ENCODE results near the gene SDC3.

Gene SDC3

DNA sequence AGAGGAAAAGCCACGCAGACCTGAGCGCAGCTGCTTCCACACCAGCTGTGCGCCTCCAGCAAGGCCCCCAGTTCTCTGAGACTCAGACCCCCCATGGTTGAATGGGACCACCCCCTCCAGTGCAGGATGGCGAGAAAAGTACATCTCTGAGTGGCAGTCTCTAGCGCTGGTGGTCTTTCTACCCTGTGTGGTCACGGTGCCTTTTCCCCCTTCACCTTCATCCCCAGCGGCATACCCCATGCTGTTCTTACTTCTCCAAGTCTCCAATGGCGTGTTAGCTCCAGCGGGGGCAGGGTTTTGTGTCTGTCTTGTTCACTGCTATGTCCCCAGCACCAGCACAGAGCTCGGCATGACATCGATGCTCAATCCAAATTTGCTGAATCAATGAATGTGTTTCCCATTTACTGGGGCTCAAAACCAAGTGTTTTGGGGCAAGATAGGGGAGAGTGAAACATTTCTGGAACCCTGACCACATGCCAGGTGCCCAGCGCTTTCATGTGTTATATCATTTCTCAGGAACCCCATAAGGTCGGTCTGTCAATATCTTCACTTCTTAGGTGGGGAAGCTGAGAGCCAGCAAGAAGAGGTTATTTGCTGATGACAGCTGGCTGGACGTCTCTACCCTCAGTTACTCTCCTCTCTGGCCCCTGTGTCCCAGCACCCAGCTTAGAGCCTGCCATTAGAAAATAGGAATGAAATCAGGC is 959 bp upstream of the SDC3 start:
- peak overlapping the region; percentile 59 for H3K4me3 ChIP-seq (ENCODE audit: low read depth, low read length)
- TF ChIP-seq, protein P1, sequence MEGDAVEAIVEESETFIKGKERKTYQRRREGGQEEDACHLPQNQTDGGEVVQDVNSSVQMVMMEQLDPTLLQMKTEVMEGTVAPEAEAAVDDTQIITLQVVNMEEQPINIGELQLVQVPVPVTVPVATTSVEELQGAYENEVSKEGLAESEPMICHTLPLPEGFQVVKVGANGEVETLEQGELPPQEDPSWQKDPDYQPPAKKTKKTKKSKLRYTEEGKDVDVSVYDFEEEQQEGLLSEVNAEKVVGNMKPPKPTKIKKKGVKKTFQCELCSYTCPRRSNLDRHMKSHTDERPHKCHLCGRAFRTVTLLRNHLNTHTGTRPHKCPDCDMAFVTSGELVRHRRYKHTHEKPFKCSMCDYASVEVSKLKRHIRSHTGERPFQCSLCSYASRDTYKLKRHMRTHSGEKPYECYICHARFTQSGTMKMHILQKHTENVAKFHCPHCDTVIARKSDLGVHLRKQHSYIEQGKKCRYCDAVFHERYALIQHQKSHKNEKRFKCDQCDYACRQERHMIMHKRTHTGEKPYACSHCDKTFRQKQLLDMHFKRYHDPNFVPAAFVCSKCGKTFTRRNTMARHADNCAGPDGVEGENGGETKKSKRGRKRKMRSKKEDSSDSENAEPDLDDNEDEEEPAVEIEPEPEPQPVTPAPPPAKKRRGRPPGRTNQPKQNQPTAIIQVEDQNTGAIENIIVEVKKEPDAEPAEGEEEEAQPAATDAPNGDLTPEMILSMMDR (IDR thresholded peaks at IDR 0.05; ENCODE audit: control insufficient read depth, extremely low read depth, insufficient read depth) = no peak
- no peak for DNase-seq (ENCODE audit: low read depth)

DNA sequence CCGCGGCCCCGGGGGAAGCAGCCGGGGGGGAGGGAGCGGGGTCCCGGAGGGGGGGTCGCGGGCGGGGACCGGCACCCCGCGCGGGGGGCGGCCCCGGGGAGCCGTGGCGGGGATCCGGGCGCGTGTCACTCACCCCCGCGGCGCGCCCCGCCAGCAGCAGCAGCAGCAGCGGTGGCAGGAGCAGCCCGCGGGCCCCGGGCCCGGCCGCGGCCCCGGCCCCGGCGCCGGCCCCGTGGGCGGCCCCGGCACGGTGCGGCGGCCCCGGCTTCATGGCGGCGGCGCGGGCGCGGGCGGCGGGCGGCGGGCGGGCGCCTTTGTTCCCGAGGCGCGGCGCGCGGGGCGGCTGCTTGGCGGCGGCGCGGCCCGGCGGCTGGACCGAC is 252 bp downstream of the SDC3 start:
- DNase-seq (ENCODE audit: low read depth) = no peak
- TF ChIP-seq, protein P1 (IDR thresholded peaks at IDR 0.05; ENCODE audit: control insufficient read depth, extremely low read depth, insufficient read depth) = no peak
- peak overlapping the region; percentile 52 for H3K4me3 ChIP-seq (ENCODE audit: low read depth, low read length)

DNA sequence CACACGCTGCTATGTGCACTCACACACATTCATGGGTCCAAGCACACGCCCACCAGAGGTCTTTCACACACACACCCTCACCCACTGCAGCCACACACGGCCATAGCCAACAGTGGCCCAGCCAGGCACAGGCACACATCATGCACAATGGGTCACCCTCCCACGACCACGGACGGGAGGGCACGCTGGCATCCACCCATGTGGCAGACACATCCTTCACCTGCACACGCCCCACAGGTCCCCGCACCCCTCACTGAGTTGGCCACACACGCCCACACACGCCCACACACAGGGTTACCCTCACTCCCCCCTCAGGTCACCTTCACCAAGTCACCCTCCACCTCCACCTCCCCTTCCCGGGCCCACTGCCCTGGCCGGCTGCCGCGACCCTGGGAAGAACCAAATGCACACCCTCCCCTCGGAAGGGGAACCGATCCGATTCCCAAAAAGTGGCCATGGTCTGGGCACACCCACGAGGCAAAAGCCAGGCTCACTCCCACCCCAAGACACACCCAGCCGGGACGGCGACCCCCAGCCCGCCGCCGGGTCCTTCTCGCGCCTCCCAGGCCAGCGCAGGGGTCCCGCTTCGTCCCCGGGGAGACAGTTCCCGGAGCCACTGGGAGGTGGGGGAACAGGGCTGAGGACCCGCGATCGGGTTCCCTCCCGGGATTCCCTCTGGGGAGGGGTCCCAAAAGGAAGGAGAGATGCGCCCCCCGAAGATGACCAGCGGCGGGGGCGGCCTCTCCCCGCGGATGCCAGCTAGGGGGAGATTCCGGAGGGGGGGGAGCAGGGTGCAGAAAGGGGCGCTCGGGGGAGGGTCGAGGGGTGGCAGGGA is 860 bp downstream of the SDC3 start:
- DNase-seq (ENCODE audit: low read depth) = no peak
- TF ChIP-seq, protein P1 (IDR thresholded peaks at IDR 0.05; ENCODE audit: control insufficient read depth, extremely low read depth, insufficient read depth) = no peak
- peak overlapping the region; percentile 52 for H3K4me3 ChIP-seq (ENCODE audit: low read depth, low read length)

DNA sequence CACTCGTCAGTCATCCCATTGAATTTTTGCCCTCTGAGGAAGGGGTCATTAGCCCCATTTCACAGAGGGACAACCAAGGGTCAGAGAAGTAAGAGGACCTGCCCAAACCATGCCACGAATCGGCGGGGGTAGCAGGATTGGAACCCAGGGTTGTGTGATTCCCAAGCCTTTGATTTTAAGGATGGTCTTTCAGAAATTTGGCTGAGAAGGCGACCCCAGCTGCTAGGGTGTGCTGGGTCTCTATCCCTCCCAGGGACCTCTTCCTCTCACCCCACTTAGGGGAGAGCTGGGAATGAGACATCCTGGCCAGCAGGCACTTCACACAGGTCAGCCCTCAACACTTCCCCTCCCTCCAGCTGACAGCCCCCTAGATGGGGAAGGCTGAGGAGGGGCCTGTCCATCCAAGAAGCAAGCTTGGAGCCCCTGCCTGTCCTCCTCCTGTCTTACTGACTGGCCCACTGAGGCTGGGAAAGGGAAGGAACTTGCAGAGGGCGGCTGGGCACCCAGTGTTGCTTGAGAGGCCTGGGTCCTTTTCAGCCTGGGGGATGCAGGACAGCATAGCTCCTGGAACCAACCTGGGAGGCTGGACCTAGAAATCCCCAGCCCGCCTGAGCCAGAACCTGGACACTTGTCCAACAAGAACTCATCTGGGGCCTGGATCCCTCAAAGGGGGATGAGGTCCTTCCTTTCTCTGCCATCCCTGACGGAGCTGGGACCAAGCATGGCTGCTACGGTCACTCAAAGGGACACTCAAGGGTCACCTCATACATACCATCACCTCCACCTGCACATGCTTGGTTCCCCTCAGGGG is 1.7 kb downstream of the SDC3 start:
- no peak for DNase-seq (ENCODE audit: low read depth)
- TF ChIP-seq, protein P1 (IDR thresholded peaks at IDR 0.05; ENCODE audit: control insufficient read depth, extremely low read depth, insufficient read depth) = no peak
- H3K4me3 ChIP-seq (ENCODE audit: low read depth, low read length) = no peak overlapping the region

DNA sequence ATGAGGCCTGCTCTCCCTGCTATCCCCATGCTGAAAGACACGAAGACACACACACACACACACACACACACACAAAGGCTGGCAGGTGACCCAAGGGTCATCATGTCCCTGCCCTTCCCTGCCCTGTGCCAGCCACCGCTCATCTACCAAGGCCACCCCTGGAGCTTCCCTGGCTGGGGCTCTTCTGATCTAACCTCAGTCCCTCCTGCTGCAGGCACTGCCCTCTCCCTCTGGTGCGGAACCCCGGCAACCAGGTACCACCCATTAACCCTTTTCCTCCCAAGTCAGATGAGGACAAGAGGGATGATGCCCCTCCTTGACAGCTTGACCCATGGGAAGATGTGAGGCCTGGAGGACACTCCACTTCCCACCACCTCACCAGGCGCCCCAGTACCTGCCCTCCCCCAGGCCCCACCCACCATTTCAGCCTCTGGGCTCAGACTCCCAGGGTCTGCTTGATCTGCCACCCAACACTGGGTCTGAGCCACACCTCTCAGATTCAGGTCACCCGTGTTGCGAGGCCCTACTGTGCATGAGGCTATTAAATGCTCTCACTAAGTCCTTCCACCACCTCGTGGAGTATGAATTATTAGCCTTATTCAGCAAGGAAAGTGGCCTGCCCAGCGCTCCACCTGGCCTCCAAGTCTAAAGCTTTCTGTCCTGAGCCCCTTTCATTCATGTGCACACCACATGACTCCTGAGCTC is 2.5 kb downstream of the SDC3 start:
- no peak overlapping the region for H3K4me3 ChIP-seq (ENCODE audit: low read depth, low read length)
- TF ChIP-seq, protein P1 (IDR thresholded peaks at IDR 0.05; ENCODE audit: control insufficient read depth, extremely low read depth, insufficient read depth) = no peak
- no peak for DNase-seq (ENCODE audit: low read depth)

DNA sequence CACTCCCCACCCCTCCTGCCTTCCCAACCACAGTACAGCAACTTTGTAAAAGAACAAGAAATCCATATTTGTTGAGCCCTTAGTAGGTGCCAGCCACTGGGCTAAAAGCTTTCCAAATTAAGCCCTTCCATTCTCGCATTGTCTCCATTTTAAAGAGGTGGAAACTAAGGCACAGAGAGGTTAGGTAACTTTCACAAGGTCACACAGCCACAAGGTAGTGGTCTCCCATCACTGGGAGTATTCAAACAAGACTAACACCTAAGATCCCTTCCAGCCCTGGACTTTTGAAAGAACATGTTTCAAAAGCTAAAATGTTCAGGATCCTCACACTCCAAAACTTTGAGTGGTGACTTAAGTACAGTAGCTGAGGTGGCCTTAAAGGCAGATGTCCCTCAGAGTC is 3.2 kb downstream of the SDC3 start:
- DNase-seq (ENCODE audit: low read depth) = no peak
- no peak overlapping the region for H3K4me3 ChIP-seq (ENCODE audit: low read depth, low read length)
- TF ChIP-seq, protein P1 (IDR thresholded peaks at IDR 0.05; ENCODE audit: control insufficient read depth, extremely low read depth, insufficient read depth) = no peak
